GM10248 (cell line): ENCODE measurements around the gene ARL4C.

Source experiments
- CTCF ChIA-PET: fragments of 300-600 bp; sonication (Branson Sonifier 250); formaldehyde crosslinking; extraction: SDS; loops from one replicate; lab custom pipeline; 2021; ENCODE audit warnings: antibody characterized with exemption; lab: Yijun Ruan, JAX
- POLR2A ChIA-PET: fragments of 350-650 bp; sonication (Branson Sonifier 250); formaldehyde crosslinking; extraction: SDS; loops from one replicate; lab custom pipeline; 2020; ENCODE audit warnings: antibody characterized with exemption; lab: Yijun Ruan, JAX
- DNase-seq: peaks from one replicate; pipeline ENCODE4 v3.0.0; 2012; ENCODE audit errors: extremely low spot score
- TF ChIP-seq, protein P1 (sequence below): IDR thresholded peaks from 2 replicates; pipeline ENCODE4 v1.5.1; 2012; ENCODE audit warnings: mild to moderate bottlenecking, low read depth; ENCODE audit errors: extremely low read depth, missing control alignments, control extremely low read depth

Gene ARL4C

DNA sequence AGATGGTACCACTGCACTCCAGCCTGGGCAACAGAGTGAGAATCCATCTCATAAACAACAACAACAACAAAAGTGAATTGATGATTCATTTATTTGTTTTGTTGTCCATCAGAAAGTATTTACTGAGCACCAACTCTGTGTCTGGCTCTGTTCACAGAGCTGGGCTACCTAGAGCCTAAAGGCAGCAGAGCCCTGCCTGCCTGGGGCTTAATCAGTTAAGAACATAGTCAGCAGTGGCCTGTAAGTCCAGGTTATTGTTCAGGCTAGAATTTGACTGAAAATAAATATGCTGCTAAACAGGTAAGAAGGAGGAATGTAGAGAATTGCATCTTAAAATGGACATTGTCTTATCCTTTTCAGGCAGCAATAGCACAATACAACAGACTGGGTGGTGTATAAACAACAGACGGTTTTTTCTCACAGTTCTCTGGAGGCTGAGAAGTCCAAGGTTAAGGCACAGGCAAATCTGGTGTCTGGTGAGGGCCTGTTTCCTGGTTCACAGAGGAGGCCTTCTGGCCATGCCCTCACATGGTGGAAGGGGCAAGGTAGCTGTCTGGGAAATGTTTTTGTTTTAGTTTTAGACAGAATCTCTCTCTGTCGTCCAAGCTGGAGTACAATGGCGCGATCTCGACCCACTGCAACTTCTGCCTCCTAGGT lies 22.2 kb upstream of the ARL4C start:
- ChIA-PET CTCF (interaction anchor here (1.4 kb wide), 1 partner anchor 18 kb away, joined by 4 read pairs; no protein-coding TSS in a partner anchor), POLR2A (no interaction called here)
- no peak for DNase-seq
- TF ChIP-seq, protein P1, sequence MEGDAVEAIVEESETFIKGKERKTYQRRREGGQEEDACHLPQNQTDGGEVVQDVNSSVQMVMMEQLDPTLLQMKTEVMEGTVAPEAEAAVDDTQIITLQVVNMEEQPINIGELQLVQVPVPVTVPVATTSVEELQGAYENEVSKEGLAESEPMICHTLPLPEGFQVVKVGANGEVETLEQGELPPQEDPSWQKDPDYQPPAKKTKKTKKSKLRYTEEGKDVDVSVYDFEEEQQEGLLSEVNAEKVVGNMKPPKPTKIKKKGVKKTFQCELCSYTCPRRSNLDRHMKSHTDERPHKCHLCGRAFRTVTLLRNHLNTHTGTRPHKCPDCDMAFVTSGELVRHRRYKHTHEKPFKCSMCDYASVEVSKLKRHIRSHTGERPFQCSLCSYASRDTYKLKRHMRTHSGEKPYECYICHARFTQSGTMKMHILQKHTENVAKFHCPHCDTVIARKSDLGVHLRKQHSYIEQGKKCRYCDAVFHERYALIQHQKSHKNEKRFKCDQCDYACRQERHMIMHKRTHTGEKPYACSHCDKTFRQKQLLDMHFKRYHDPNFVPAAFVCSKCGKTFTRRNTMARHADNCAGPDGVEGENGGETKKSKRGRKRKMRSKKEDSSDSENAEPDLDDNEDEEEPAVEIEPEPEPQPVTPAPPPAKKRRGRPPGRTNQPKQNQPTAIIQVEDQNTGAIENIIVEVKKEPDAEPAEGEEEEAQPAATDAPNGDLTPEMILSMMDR = no peak

DNA sequence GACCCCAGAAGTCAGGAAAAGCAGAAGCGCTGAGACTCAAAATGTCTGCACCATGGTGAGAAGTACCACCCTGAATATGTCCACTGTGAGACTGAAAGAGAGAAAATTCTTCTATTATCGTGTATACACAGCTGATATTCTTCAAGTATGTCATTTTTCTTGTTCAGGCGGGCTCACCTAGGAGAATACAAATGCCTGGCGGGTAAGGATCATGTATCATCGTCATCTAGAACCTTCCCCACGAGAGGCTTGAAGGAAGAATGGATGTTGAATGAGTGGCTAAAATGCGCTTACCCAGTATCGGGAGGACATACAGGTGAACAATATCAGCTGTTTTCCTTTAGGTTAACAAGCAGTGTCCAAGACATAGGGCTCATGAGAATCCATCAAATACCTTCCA lies 21.1 kb upstream of the ARL4C start:
- POLR2A ChIA-PET = no interaction called here
- CTCF ChIA-PET = no interaction called here
- TF ChIP-seq, protein P1 = no peak
- no peak for DNase-seq

DNA sequence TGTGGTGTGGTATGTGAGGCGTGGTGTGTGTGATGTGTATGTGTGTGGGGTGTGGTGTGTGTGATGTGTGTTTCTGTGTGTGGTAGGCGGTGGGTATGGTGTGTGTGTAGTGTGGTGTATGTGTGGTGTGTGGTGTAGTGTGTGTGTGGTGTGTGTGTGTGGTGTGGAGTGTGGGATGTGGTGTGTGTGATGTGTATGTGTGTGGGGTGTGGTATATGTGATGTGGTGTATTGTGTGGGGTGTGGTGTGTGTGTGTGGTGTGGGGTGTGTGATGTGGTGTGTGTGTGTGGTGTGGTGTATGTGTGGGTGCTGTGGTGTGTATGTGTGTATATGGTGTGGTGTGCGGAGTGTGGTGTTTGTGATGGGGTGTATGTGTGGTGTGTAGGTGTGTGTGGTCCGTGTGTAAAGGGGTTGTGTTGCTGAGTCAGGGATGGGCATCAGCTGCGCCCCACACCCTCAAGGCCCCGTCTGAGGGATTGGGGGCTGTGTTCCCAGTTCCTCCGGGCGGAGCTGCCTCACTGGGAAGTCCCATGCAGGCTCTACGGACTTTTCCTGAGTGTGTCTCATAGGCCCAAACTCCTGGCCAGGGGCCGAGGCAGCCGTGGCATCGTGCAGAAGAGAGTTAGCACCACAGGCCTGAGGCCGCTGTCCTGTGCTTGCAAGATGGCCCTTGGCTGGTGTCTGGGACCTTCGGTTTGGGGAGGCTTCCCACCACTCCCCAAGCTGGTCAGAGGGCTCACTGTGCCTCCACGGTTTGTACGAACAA lies 18.2 kb upstream of the ARL4C start:
- TF ChIP-seq, protein P1 = no peak
- CTCF ChIA-PET = no interaction called here
- POLR2A ChIA-PET = no interaction called here
- no peak for DNase-seq

DNA sequence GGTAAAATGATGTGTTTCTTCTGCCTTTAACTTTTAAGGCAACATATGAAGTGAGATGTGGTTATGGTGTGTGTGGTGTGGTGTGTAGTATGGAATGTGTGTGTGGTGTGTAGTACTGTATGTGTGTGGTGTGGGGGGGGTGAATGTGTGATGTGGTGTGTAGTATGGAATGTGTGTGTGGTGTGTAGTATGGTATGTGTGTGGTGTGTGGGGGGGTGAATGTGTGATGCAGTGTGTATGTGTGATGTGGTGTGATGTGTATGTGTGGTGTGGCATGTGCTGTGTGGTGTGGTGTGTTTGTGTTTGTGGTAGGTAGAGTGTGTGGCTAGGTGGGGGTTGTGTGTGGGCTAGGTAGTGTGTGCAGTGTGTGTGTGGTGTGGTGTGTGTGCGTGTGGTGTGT lies 17.2 kb upstream of the ARL4C start:
- no peak for DNase-seq
- CTCF ChIA-PET = no interaction called here
- POLR2A ChIA-PET = no interaction called here
- TF ChIP-seq, protein P1 = no peak

DNA sequence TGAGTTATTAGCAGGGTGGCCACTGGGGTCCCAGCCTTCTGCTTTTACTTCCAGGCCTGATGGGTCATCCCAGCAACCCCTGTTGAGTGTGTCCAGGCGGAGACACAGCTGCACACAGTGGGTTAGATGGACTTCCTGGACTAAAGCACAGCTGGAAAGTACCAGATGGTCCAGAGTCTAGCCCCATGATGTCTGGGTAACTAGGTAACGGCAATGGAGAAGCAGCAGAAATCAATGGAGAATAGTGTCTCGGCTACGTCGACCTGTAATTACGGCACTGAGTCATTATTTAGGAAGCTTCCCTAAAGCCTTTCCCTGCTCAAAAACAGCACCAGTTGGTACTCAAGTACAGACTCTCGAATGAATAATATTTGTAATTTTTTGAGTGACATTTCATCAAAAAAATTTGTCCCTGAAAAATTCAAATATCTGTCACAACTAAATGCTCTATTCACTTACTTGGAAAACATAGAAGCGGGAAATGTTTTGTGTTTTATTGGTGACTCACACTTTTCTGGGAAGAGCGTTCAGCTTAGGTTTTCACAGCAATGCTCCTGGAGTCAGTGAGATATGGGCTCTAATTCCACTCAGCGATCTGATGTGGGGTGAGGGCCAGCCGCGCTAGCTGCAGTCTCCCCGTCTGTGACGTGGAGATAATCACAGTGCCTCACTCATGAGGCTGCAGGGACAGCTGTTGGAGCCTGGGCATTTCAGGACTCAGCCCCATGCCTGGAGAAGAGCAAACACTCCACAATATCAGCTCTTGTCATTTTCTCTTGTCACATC lies 16.2 kb upstream of the ARL4C start:
- DNase-seq = no peak
- ChIA-PET CTCF (no interaction called here), POLR2A (no interaction called here)
- TF ChIP-seq, protein P1 = no peak

DNA sequence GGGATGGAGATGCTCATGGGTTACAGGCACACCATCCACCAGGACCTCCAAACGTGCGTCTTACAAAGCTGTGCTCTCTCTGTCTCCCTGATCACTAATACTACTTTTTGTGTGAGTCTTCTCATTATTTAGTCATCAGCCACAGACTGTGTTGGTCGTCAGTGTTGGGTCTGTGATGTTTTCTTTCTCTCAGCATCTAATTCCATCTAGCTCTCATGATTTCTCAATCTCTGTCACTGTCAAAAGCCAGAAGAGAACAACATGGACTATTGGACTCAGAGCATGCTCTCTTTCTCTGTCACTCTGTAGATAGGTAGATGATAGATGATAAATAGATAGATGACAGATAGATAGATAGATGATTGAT lies 6.0 kb upstream of the ARL4C start:
- ChIA-PET POLR2A (no interaction called here), CTCF (interaction anchor here (1.3 to 3.7 kb wide), 3 partner anchors 48 to 368 kb away, joined by 3 to 35 read pairs (median 5); no protein-coding TSS in a partner anchor)
- DNase-seq = no peak
- TF ChIP-seq, protein P1 = no peak
